Esophagus muscularis mucosa (tissue), 4 donors: ENCODE results near the gene ZNF598. TPM values are rescaled to one million over a fixed set of nuclear protein-coding genes. Genes with fewer than 3 reads are reported as not detected.
A peak's percentile ranks its signal among the peaks of the same experiment; 100 is the strongest.

Source experiments
- DNase-seq: peaks from one replicate; pipeline ENCODE4 v3.0.0-alpha.2; 2017; ENCODE audit errors: extremely low spot score
- H3K27ac ChIP-seq, 4 donors: fragments of 200-600 bp; sonication (generic); replicated peaks in 1 of 4; 1 replicate in 3 of 4; 2 replicates in 1 of 4; pipeline ENCODE4 v1.5.1; 2016 to 2019; ENCODE audit warnings: mild to moderate bottlenecking in 1 of 4
- H3K27me3 ChIP-seq, 4 donors: fragments of 200-600 bp; sonication (generic); one replicate each; pipeline versions ENCODE4 v1.5.1 to v1.6.0; 2016 to 2019
- H3K36me3 ChIP-seq, 4 donors: fragments of 200-600 bp; sonication (generic); one replicate each; pipeline ENCODE4 v1.5.1; 2016 to 2019
- H3K4me1 ChIP-seq, 4 donors: fragments of 200-600 bp; sonication (generic); one replicate each; pipeline ENCODE4 v1.5.1; 2016 to 2019
- H3K4me3 ChIP-seq, 4 donors: fragments of 200-600 bp; sonication (generic); 1 replicate in 2 of 4; 2 replicates in 2 of 4; pipeline ENCODE4 v1.5.1; 2016 to 2019; ENCODE audit warnings: mild to moderate bottlenecking in 4 of 4, moderate library complexity in 1 of 4
- H3K9me3 ChIP-seq, 4 donors: fragments of 200-600 bp; sonication (generic); 1 replicate in 3 of 4; 2 replicates in 1 of 4; pipeline ENCODE4 v1.5.1; 2016 to 2019
- EP300 ChIP-seq: sonication (generic); formaldehyde crosslinking; IDR thresholded peaks from one replicate; pipeline ENCODE4 v1.6.1; 2017; ENCODE audit warnings: antibody characterized with exemption
- POLR2A ChIP-seq: fragments of 450-650 bp; IDR thresholded peaks from one replicate; pipeline ENCODE4 v1.6.1; 2017; ENCODE audit warnings: antibody characterized with exemption, moderate library complexity, mild to moderate bottlenecking, low read depth
- POLR2AphosphoS5 ChIP-seq, 2 donors: sonication (generic); formaldehyde crosslinking; IDR thresholded peaks; one replicate each; pipeline ENCODE4 v1.6.1; 2017; ENCODE audit warnings: antibody characterized with exemption in 2 of 2
- WGBS: methylation state at CpG from one replicate; pipeline ENCODE4 v1.1.5; 2018; 5-methylcytosine and 5-hydroxymethylcytosine counted together
- intact Hi-C: fragments of 100-400 bp; cut with DNase I; formaldehyde crosslinking; loops from one replicate; pipeline ENCODE4 v1.15.1; 2023
- total RNA-seq, 4 donors: library from RNA; depleted of rRNA; stranded (reverse); fragments of >200 nt; gene quantifications; one replicate each; pipeline versions ENCODE4 v1.1.0 to v1.2.1, GENCODE V29; 2016
- TF ChIP-seq, protein P1 (sequence below), 3 experiments: fragments of 200-600 bp in 2 of 3; fragments of 450-650 bp in 1 of 3; sonication (generic) in 2 of 3; IDR thresholded peaks; one replicate each; pipeline ENCODE4 v1.5.1; 2017 to 2019; ENCODE audit warnings: antibody characterized with exemption in 3 of 3, mild to moderate bottlenecking in 2 of 3, moderate library complexity in 1 of 3

The ZNF598 gene
- total RNA-seq, 4 donors from 2014 or later = 23.3 to 46.5 (median 34.9) TPM

DNA sequence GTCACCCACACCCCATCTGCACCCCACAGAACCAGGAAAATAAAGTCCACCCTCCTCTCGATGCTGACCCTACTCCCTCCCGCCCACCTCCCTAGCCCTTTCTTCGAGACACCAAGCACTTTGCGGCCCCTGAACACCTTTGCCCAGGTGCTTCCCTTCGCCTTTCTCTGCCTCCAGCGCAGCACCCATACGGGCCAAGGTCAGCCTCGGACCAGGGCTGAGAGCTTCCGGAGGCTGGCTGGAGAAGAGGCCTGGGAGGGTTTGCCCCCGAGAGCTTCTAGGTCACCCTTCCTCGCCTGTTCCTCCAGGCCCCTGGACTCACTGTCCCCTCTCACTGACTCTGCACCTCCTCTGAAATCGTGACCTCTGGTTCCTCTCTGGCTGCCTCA, 14.4 kb upstream of the ZNF598 start:
- peaks cover 50 to 79% (median 74%) of the 10 kb centered on the region in 4 donors for H3K4me1 ChIP-seq
- 85% methylated on average over 12 of the region's 12 CpGs for WGBS
- peaks cover 0 to 36% (median 23%) of the 10 kb centered on the region in 4 donors for H3K27me3 ChIP-seq
- DNase-seq = no peak
- H3K36me3 ChIP-seq = peaks cover 0 to under 1% (median 0%) of the 10 kb centered on the region in 4 donors
- peak overlapping the region in 3 of 4 donors; percentile 33 to 50 (median 46) for H3K4me3 ChIP-seq
- no peaks in the 10 kb centered on the region for H3K9me3 ChIP-seq
- TF ChIP-seq EP300 (no peak), POLR2AphosphoS5 (IDR thresholded peaks at IDR 0.05) (no peak), POLR2A (no peak)
- TF ChIP-seq, protein P1, sequence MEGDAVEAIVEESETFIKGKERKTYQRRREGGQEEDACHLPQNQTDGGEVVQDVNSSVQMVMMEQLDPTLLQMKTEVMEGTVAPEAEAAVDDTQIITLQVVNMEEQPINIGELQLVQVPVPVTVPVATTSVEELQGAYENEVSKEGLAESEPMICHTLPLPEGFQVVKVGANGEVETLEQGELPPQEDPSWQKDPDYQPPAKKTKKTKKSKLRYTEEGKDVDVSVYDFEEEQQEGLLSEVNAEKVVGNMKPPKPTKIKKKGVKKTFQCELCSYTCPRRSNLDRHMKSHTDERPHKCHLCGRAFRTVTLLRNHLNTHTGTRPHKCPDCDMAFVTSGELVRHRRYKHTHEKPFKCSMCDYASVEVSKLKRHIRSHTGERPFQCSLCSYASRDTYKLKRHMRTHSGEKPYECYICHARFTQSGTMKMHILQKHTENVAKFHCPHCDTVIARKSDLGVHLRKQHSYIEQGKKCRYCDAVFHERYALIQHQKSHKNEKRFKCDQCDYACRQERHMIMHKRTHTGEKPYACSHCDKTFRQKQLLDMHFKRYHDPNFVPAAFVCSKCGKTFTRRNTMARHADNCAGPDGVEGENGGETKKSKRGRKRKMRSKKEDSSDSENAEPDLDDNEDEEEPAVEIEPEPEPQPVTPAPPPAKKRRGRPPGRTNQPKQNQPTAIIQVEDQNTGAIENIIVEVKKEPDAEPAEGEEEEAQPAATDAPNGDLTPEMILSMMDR (IDR thresholded peaks at IDR 0.05) = no peak
- intact Hi-C loops = no loop called here
- H3K27ac ChIP-seq = peak overlapping the region; percentile 63 to 74 (median 70)

DNA sequence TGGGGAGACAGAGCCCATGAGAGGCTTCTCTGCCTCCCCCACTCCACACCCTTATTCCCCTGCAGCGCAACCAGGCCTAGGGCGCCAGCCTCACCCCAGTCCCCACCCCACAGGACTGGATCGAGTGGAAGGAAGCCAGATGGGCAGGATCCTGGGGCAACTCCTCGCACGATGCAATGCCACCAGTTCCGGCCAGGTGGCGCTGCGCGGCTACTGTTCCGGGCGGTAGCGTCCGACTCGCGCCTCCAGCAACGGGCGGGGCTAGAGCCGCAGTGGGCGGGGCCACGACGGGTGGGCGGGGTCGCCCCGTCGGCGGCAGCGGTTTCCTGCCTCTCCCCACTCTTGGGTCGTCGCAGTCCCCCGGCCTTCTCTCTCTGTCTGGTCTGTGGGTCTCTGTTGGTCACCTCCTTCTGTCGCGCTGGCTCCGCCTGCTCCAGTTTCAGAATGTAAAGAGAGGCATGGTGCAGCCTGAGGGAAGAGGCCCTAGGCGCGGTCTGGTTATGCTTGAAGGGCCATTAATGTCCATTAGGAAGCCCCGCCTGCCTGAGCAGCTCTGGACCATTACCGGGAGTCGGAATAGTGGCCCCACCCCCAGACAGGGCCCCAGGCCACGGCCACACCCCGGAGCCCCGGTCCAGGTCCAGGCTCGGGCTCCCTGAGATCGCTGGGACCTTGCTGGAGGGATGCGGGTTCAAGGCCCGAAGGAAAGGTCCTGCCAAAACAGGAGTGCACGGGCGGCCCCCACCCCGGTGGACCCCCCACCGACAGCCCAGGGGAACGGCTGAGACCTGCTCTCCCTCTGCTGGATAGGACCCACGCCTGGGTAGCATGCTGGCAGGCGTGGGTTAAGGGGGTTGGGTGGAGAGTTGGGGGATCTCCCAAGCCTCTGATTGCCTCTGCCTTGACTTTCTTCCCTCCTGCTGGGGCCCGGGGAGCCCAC, 13.7 kb upstream of the ZNF598 start:
- no peaks in the 10 kb centered on the region for H3K36me3 ChIP-seq
- H3K27me3 ChIP-seq = peaks cover 0 to 43% (median 25%) of the 10 kb centered on the region in 4 donors
- 22% methylated on average over 11 of the region's 53 CpGs for WGBS
- peak overlapping the region; percentile 33 to 50 (median 44) for H3K4me3 ChIP-seq
- no peaks in the 10 kb centered on the region for H3K9me3 ChIP-seq
- intact Hi-C loops = loop anchor here (1.0 kb wide), 1 partner anchor 116 kb away; no protein-coding TSS in a partner anchor
- H3K27ac ChIP-seq = peak overlapping the region; percentile 63 to 74 (median 70)
- TF ChIP-seq, protein P1 (IDR thresholded peaks at IDR 0.05) = peak; percentile 99
- peak; percentile 71 to 84 for TF ChIP-seq POLR2AphosphoS5 (IDR thresholded peaks at IDR 0.05)
- TF ChIP-seq POLR2A = no peak
- no peak for TF ChIP-seq EP300
- peaks cover 47 to 72% (median 68%) of the 10 kb centered on the region in 4 donors for H3K4me1 ChIP-seq
- peak; percentile 98 for DNase-seq

DNA sequence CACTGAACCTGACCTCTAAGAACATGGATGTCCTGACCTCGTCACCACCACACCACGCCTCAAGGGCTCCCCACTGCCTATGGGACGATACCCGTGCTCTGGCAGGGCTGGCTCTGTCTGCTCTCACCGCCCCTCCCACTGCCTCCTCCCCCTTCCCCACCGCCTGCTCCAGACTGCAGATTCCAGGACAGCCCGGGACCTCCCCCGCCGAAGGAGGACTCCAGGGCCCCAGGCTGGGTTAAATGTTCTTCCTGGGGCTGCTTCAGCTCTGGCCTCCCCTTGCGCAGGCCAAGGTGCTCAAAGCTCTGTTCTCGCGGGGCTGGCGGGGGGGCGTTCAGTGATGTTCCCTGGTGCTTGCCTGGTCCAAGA, 13.1 kb upstream of the ZNF598 start:
- no peak for TF ChIP-seq POLR2AphosphoS5 (IDR thresholded peaks at IDR 0.05)
- no peak for TF ChIP-seq EP300
- TF ChIP-seq, protein P1 (IDR thresholded peaks at IDR 0.05) = no peak
- TF ChIP-seq POLR2A = no peak
- Histone ChIP-seq H3K4me1 (peaks cover 46 to 66% (median 61%) of the 10 kb centered on the region in 4 donors), H3K36me3 (no peaks in the 10 kb centered on the region), H3K4me3 (peak overlapping the region; percentile 33 to 50 (median 44)), H3K9me3 (no peaks in the 10 kb centered on the region), H3K27ac (no peak overlapping the region), H3K27me3 (peaks cover 0 to 49% (median 25%) of the 10 kb centered on the region in 4 donors)
- DNase-seq = no peak
- 0% methylated on average over 3 of the region's 14 CpGs for WGBS
- intact Hi-C loops = loop anchor here (1.0 kb wide), 2 partner anchors 117 to 121 kb away; no protein-coding TSS in a partner anchor

DNA sequence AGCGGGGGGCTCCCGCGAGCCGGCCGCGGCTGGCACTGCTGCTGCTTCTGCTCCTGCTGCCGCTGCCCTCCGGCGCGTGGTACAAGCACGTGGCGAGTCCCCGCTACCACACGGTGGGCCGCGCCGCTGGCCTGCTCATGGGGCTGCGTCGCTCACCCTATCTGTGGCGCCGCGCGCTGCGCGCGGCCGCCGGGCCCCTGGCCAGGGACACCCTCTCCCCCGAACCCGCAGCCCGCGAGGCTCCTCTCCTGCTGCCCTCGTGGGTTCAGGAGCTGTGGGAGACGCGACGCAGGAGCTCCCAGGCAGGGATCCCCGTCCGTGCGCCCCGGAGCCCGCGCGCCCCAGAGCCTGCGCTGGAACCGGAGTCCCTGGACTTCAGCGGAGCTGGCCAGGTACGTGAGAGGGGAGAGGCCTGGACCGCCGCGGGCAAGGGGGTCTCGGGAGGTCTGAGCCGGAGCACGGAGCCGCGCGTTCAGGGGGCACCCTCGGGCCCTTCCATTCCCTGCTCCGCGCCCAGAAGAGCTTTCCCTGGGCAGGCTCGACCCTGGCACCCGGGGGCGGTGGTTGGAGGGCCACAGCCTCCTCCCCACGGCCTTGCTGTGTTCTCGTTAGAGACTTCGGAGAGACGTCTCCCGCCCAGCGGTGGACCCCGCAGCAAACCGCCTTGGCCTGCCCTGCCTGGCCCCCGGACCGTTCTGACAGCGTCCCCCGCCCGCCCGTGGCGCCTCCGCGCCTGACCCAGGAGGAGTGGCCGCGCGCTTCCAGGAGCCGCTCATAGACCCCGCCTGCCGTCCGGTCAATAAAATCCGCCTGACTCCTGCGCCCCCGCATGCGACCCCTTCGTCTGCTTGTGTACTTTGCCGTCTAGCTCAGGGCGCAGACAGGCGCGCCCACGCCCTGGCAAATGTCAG, 10.6 kb upstream of the ZNF598 start:
- H3K27me3 ChIP-seq = peaks cover 0 to 57% (median 25%) of the 10 kb centered on the region in 4 donors

More for the DNA sequence above, 10.6 kb upstream of the ZNF598 start:
- no peak for TF ChIP-seq POLR2A
- no peak for TF ChIP-seq POLR2AphosphoS5 (IDR thresholded peaks at IDR 0.05)
- no peak for TF ChIP-seq EP300
- TF ChIP-seq, protein P1 (IDR thresholded peaks at IDR 0.05) = no peak
- intact Hi-C loops = no loop called here
- peak overlapping the region in 2 of 4 donors; percentile 16 to 18 for H3K4me3 ChIP-seq
- H3K4me1 ChIP-seq = peaks cover 30 to 43% (median 38%) of the 10 kb centered on the region in 4 donors
- H3K9me3 ChIP-seq = no peaks in the 10 kb centered on the region
- H3K36me3 ChIP-seq = no peaks in the 10 kb centered on the region
- no peak for DNase-seq
- WGBS = 4% methylated on average over 31 of the region's 96 CpGs
- no peak overlapping the region for H3K27ac ChIP-seq
